Prostate gland (tissue), 2 donors: Measurements from ENCODE around the gene ZNRF1. TPM values are rescaled to one million over a fixed set of nuclear protein-coding genes. Genes with fewer than 3 reads are reported as not detected.

Experiments
- DNase-seq: peaks from one replicate; pipeline ENCODE4 v3.0.0-alpha.2; 2019; ENCODE audit warnings: low spot score
- H3K27ac ChIP-seq, 2 donors: fragments of 200-600 bp; sonication (generic); 2 replicates each; pipeline ENCODE4 v1.5.1; 2017 to 2019
- H3K27me3 ChIP-seq: fragments of 200-600 bp; sonication (generic); replicated peaks from 2 replicates; pipeline ENCODE4 v1.5.1; 2019; ENCODE audit not compliant: insufficient read depth
- H3K36me3 ChIP-seq, 2 donors: fragments of 200-600 bp; sonication (generic); 1 replicate in 1 of 2; 2 replicates in 1 of 2; pipeline versions ENCODE4 v1.5.1 to v1.8.1; 2017 to 2019
- H3K4me1 ChIP-seq: fragments of 200-600 bp; sonication (generic); replicated peaks from 2 replicates; pipeline ENCODE4 v1.5.1; 2019
- H3K4me3 ChIP-seq, 2 donors: fragments of 200-600 bp; sonication (generic); 2 replicates each; pipeline ENCODE4 v1.5.1; 2017 to 2019
- H3K9me3 ChIP-seq: fragments of 200-600 bp; sonication (generic); 2 replicates; pipeline ENCODE4 v1.5.1; 2017
- CTCF ChIP-seq, 4 experiments: fragments of 200-600 bp in 2 of 4; fragments of 450-650 bp in 2 of 4; sonication (generic) in 2 of 4; IDR thresholded peaks; 1 replicate in 3 of 4; 2 replicates in 1 of 4; pipeline ENCODE4 v1.5.1; 2016 to 2019; ENCODE audit warnings: antibody characterized with exemption in 4 of 4, mild to moderate bottlenecking in 2 of 4, moderate library complexity in 2 of 4
- POLR2A ChIP-seq: fragments of 450-650 bp; IDR thresholded peaks from one replicate; pipeline ENCODE4 v1.6.1; 2016; ENCODE audit warnings: antibody characterized with exemption, mild to moderate bottlenecking
- POLR2AphosphoS5 ChIP-seq: sonication (generic); formaldehyde crosslinking; IDR thresholded peaks from one replicate; pipeline ENCODE4 v1.6.1; 2017; ENCODE audit warnings: antibody characterized with exemption
- WGBS: methylation state at CpG from one replicate; pipeline ENCODE4 v1.1.5; 2018; 5-methylcytosine and 5-hydroxymethylcytosine counted together
- intact Hi-C: fragments of 100-400 bp; cut with DNase I; formaldehyde crosslinking; loops from one replicate; pipeline ENCODE4 v1.14.2; 2022
- total RNA-seq, 2 donors: library from RNA; depleted of rRNA; stranded (reverse); fragments of >200 nt; gene quantifications; one replicate each; pipeline ENCODE4 v1.1.0, GENCODE V29; 2016

ZNRF1 gene
- total RNA-seq, 2 donors from 2014 or later = 15.6 to 64.2 TPM

- Histone ChIP-seq H3K27ac (no peak overlapping the region), H3K27me3 (no peaks in the 10 kb centered on the region), H3K4me1 (peaks cover 2% of the 10 kb centered on the region), H3K9me3 (no peaks in the 10 kb centered on the region), H3K36me3 (no peaks in the 10 kb centered on the region), H3K4me3 (peak overlapping the region; percentile 52 to 71)
- WGBS = 10% methylated on average over 14 of the region's 15 CpGs
- intact Hi-C loops = no loop called here
- no peak for DNase-seq
- TF ChIP-seq POLR2A = no peak
- TF ChIP-seq POLR2AphosphoS5 = no peak
- TF ChIP-seq CTCF (IDR thresholded peaks at IDR 0.05) = no peak
Measured at GRCh38 chr16:75000481-75001081, 1.8 kb downstream of the ZNRF1 start.

GRCh38 chr16:75002474-75002873, 3.6 kb downstream of the ZNRF1 start:
- H3K27ac ChIP-seq = no peak overlapping the region
- H3K4me1 ChIP-seq = peaks cover 2% of the 10 kb centered on the region
- no peaks in the 10 kb centered on the region for H3K27me3 ChIP-seq
- H3K36me3 ChIP-seq = no peaks in the 10 kb centered on the region
- intact Hi-C loops = no loop called here
- DNase-seq = no peak
- no peak overlapping the region for H3K4me3 ChIP-seq
- WGBS = 76% methylated on average over 9 of the region's 9 CpGs
- H3K9me3 ChIP-seq = no peaks in the 10 kb centered on the region
- TF ChIP-seq CTCF (IDR thresholded peaks at IDR 0.05) = no peak
- TF ChIP-seq POLR2A = no peak
- TF ChIP-seq POLR2AphosphoS5 = no peak

- 92% methylated on average over 5 of the region's 5 CpGs for WGBS
- intact Hi-C loops = no loop called here
- Histone ChIP-seq H3K27ac (no peak overlapping the region), H3K4me3 (no peak overlapping the region), H3K27me3 (no peaks in the 10 kb centered on the region), H3K36me3 (no peaks in the 10 kb centered on the region), H3K4me1 (peaks cover 2% of the 10 kb centered on the region), H3K9me3 (no peaks in the 10 kb centered on the region)
- TF ChIP-seq POLR2A = no peak
- DNase-seq = no peak
Measured at GRCh38 chr16:75003931-75004330, 5.1 kb downstream of the ZNRF1 start.

DNA sequence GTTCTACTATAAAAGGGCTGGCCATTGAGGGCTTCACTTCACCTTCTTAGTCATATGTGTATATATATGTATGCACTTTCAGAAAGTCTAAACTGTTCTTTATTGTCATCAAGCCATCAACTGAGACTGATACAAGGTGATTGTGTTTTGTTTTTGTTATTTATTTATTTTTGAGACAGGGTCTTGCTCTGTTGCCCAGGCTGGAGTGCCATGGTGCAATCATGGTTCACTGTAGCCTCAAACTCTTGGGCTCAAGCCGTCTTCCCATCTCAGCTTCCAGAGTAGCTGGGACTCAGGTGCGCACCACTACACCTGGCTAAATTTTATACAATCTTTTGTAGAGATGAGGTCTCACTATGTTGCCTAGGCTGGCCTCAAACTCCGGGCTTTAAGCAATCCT, 5.6 kb downstream of the ZNRF1 start:
- TF ChIP-seq POLR2AphosphoS5 = no peak
- TF ChIP-seq CTCF (IDR thresholded peaks at IDR 0.05) = no peak
- no peak for TF ChIP-seq POLR2A
- Histone ChIP-seq H3K36me3 (no peaks in the 10 kb centered on the region), H3K27ac (no peak overlapping the region), H3K4me1 (peaks cover 2% of the 10 kb centered on the region), H3K9me3 (no peaks in the 10 kb centered on the region), H3K4me3 (no peak overlapping the region), H3K27me3 (no peaks in the 10 kb centered on the region)
- intact Hi-C loops = no loop called here
- 98% methylated on average over 3 of the region's 3 CpGs for WGBS
- no peak for DNase-seq

DNA sequence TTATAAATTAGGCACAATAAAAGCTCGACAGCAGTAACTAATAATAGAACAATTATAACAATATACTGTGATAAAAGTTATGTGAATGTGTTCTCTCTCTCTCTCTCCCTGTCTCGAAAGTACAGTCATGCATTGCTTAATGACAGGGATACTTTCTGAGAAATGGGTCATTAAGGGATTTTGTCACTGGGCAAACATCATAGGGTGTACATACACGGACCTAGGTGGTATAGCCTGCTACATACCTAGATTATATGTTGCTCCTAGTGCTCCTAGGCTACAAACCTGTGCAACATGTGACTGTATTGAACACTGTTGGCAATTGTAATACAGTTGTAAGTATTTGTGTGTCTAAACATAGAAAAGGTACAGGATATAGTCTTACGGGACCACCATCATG, 6.9 kb downstream of the ZNRF1 start:
- no peak for DNase-seq

More for the DNA sequence above, 6.9 kb downstream of the ZNRF1 start:
- intact Hi-C loops = no loop called here
- Histone ChIP-seq H3K4me3 (no peak overlapping the region), H3K4me1 (no peaks in the 10 kb centered on the region), H3K36me3 (no peaks in the 10 kb centered on the region), H3K27ac (no peak overlapping the region), H3K27me3 (no peaks in the 10 kb centered on the region), H3K9me3 (no peaks in the 10 kb centered on the region)
- TF ChIP-seq CTCF (IDR thresholded peaks at IDR 0.05) (no peak), POLR2A (no peak), POLR2AphosphoS5 (no peak)
- 90% methylated on average over 4 of the region's 4 CpGs for WGBS
